Activated T-helper 2 cell treated with anti-CD3 and anti-CD28 coated beads, Interferon-gamma antibody, Interleukin-2, Interleukin-4, amounts not matched to agents 10 μg/mL and 5 μg/mL and 100 μg/mL, durations not matched to agents 14 hours and 24 hours and 36 hours (primary cell): Measurements from ENCODE around the gene PRPF38A. TPM values are rescaled to one million over a fixed set of nuclear protein-coding genes. Genes with fewer than 3 reads are reported as not detected.
"Not testable (repeated sequence)": the region's sequence is repeated elsewhere in the genome, so short reads cannot be mapped to it uniquely, and the experiment has no call there.

ENCODE experiments used
- DNase-seq: peaks from one replicate; pipeline ENCODE4 v3.0.0; 2021; ENCODE audit warnings: low spot score
- H3K27ac Mint-ChIP-seq: one replicate; pipeline ENCODE4 v1.8.0; 2021; ENCODE audit warnings: mixed read lengths
- H3K27me3 Mint-ChIP-seq: one replicate; pipeline ENCODE4 v1.8.0; 2021; ENCODE audit warnings: low read depth, mixed read lengths
- H3K36me3 Mint-ChIP-seq: one replicate; pipeline ENCODE4 v1.8.0; 2021; ENCODE audit warnings: low read depth, mixed read lengths
- H3K4me1 Mint-ChIP-seq: one replicate; pipeline ENCODE4 v1.8.0; 2021; ENCODE audit warnings: low read depth, mixed read lengths
- H3K4me3 Mint-ChIP-seq: one replicate; pipeline ENCODE4 v1.8.0; 2021; ENCODE audit warnings: low read depth, mild to moderate bottlenecking, moderate library complexity, mixed read lengths
- H3K9me3 Mint-ChIP-seq: one replicate; pipeline ENCODE4 v1.8.0; 2021; ENCODE audit warnings: mixed read lengths
- intact Hi-C: fragments of 100-400 bp; cut with micrococcal nuclease; formaldehyde crosslinking; loops from one replicate; pipeline ENCODE4 v1.15.1; 2023
- total RNA-seq: library from RNA; stranded (reverse); gene quantifications from 2 replicates; pipeline ENCODE4 v1.2.3, GENCODE V29; 2022

Gene PRPF38A
- total RNA-seq, 1 donor from 2014 or later = 96.6 TPM

DNA sequence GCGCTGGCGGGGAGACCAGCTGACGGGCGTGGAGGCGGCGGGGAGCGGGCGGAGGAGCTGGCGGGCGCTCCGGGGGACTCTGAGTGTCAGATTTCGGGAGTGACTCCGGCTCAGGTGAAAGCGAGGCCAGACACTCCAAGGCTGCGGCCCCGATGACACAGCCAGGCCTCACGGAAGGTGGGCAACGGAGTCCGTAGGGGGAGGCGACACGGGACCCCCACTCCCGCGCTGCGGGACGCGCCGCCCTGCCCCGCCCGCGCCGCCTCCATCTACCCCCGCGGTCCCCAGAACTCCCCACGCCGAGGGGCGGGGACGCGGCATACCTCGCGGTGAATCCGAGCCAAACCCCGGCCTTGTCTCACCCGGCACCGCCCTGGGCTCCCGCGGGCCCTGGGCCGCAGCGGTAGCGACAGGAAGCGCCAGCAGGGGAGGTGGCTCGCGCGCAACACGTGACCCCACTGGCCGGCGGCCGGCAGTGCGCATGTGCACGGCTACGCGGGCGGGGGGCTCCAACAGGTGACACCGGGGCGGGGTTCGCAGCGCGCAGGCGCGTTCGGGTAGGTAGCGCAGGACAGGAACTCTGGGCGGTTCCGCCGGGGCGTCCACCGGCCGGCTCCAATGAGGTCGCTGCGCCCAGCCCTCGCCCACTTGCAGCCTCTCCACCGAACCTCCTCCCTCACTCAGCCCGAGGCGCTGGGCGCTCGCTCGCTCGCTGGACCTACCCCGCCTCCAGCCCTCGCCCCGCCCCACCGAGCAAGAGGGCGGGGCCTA, 38.5 kb upstream of the PRPF38A start, which contains the start of gene CC2D1B:
Gene CC2D1B, minus strand, starts transcription at position 460 of the 771 bp plus-strand sequence. CDS start 1,585 bp downstream, outside the sequence.
- Mint-ChIP-seq H3K27ac (peak within 1 kb of the TSS; percentile 93), H3K36me3 (peaks cover 40% of the 10 kb centered on the region), H3K27me3 (no peaks in the 10 kb centered on the region), H3K4me3 (peak within 1 kb of the TSS; percentile 94), H3K9me3 (no peaks in the 10 kb centered on the region), H3K4me1 (peaks cover 34% of the 10 kb centered on the region)
- peak; percentile 100 for DNase-seq
- intact Hi-C loops = loop anchor here (2.0 to 10.0 kb wide), 4 partner anchors 39 to 331 kb away; partner anchors contain the start of genes BTF3L4, COA7, ORC1 and PRPF38A

- Mint-ChIP-seq H3K36me3 (peaks cover 38% of the 10 kb centered on the region), H3K27ac (peak overlapping the region; percentile 60), H3K4me3 (peak overlapping the region; percentile 74), H3K4me1 (peaks cover 34% of the 10 kb centered on the region), H3K27me3 (no peaks in the 10 kb centered on the region), H3K9me3 (no peaks in the 10 kb centered on the region)
- DNase-seq = no peak
- intact Hi-C loops = loop anchor here (2.0 to 10.0 kb wide), 4 partner anchors 38 to 331 kb away; partner anchors contain the start of genes BTF3L4, COA7, ORC1 and PRPF38A
Measured at GRCh38 chr1:52366517-52366827, 37.9 kb upstream of the PRPF38A start.

DNA sequence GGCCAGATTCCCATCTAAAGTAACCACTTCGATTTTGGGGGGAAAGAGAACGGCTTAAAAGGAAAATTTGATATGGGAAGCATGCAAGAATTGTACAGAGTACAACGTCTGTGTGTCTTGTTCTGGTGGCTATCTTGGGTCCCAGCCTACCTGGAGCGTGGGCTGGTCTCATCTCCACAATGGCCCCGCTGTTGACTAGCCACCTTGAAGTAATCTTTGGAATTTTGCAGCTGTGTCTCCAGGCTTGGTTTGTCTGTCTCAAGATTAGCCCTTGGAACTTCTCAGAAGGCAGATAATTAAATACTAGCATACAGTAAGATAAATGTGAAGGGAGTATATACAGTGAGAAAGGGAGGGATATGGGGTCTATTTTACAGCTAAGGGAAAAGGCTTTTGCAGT, 37.1 kb upstream of the PRPF38A start:
- intact Hi-C loops = loop anchor here (1.0 to 10.0 kb wide), 5 partner anchors 38 to 330 kb away; partner anchors contain the start of genes BTF3L4, COA7, ORC1 and PRPF38A
- Mint-ChIP-seq H3K4me1 (peaks cover 31% of the 10 kb centered on the region), H3K27ac (no peak overlapping the region)

DNA sequence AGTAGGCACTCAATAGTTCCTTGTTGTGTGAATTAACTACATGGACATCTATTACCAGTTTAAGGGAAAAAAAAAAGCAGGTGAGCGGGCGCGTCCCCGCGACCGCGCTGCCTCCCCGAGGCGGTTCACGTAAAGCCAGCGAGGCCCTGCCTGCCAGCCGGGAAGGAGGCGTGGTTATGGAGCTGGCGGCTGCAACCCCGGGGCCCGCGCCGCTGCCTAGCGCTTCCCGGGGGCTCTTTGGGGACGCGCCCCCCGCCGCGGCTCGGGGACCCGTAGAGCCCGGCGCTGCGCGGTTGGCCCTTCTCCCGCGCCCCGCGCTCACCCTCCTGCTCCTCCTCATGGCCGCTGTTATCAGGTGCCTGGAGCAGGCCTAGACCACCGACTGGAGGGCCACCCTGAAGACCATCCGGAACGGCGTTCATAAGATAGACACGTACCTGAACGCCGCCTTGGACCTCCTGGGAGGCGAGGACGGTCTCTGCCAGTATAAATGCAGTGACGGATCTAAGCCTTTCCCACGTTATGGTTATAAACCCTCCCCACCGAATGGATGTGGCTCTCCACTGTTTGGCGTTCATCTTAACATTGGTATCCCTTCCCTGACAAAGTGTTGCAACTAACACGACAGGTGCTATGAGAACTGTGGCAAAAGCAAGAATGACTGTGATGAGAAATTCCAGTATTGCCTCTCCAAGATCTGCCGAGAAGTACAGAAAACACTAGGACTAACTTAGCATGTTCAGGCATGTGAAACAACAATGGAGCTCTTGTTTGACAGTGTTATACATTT, 35.8 kb upstream of the PRPF38A start:
- Mint-ChIP-seq H3K27ac (no peak overlapping the region), H3K4me1 (peaks cover 27% of the 10 kb centered on the region), H3K4me3 (peak overlapping the region; percentile 55), H3K27me3 (no peaks in the 10 kb centered on the region), H3K9me3 (no peaks in the 10 kb centered on the region), H3K36me3 (peaks cover 37% of the 10 kb centered on the region)
- intact Hi-C loops = loop anchor here (5.0 to 10.0 kb wide), 3 partner anchors 224 to 329 kb away; partner anchors contain the start of genes BTF3L4, COA7, TXNDC12 and ZFYVE9
- DNase-seq = peak; percentile 66

More for the DNA sequence above, 37.1 kb upstream of the PRPF38A start:
- Mint-ChIP-seq H3K27me3 (no peaks in the 10 kb centered on the region), H3K9me3 (no peaks in the 10 kb centered on the region), H3K36me3 (peaks cover 33% of the 10 kb centered on the region), H3K4me3 (peak overlapping the region; percentile 41)
- DNase-seq = no peak

DNA sequence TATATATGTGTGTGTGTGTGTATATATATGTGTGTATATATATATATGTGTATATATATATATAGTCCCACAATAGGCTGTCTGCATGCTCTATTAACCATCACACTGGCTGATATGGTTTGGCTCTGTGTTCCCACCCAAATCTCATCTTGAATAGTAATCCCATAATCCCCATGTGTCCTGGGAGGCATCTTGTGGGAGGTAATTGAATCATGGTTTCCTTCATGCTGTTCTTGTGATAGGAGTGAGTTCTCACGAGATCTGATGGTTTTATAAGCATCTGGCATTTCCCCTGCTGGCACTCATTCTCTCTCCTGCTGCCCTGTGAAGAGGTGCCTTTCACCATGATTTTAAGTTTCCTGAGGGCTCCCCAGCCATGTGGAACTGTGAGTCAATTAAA, 34.6 kb upstream of the PRPF38A start:
- H3K4me3 Mint-ChIP-seq = not testable (repeated sequence)

DNA sequence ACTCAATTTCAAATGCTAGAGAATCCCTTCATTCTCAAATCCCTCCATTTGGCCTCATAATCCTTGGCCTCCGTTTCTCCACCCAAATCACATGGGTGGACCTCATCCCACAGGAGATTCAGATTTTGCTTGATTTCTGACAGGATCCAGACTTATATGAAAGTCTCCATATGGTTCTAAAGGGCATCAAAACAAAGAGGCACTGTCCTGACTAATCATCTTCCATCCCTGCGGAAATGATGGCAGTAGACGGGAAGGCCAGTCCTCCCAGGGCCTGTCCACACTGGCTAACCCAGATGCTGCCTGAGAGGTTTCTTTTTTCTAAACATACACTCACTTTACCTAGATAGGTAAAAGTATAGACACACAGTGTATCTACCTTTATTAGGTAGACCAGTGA, 19.0 kb upstream of the PRPF38A start:
- DNase-seq = no peak
- intact Hi-C loops = no loop called here
- no peaks in the 10 kb centered on the region for H3K9me3 Mint-ChIP-seq
- H3K27me3 Mint-ChIP-seq = no peaks in the 10 kb centered on the region
- no peak overlapping the region for H3K4me3 Mint-ChIP-seq
- no peak overlapping the region for H3K27ac Mint-ChIP-seq
- peaks cover 80% of the 10 kb centered on the region for H3K36me3 Mint-ChIP-seq
- H3K4me1 Mint-ChIP-seq = no peaks in the 10 kb centered on the region

More for the DNA sequence above, 34.6 kb upstream of the PRPF38A start:
- H3K27me3 Mint-ChIP-seq, DNase-seq, H3K9me3 Mint-ChIP-seq, H3K27ac Mint-ChIP-seq: not testable (repeated sequence)
- Mint-ChIP-seq H3K36me3 (peaks cover 41% of the 10 kb centered on the region), H3K4me1 (peaks cover 19% of the 10 kb centered on the region)
- intact Hi-C loops = loop anchor here (5.0 to 10.0 kb wide), 3 partner anchors 225 to 327 kb away; partner anchors contain the start of genes BTF3L4, COA7, TXNDC12 and ZFYVE9

DNA sequence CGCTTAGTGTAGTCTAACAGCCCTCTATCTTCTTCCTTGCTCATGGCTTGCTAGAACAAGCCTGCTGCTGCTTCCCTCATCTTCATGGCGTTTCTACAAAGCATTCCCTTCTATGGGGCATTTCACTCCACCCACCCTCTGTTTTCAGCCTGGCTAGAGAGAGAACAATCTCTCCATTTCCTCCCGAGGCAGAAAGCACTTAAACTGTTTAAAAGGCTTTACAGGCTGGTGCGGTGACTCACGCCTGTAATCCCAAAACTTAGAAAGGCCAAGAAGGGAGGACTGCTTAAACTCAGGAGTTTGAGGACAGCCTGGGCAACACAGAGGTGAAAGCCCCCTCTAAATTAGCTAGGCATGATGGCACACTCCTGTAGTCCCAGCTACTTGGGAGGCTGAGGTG, 17.9 kb upstream of the PRPF38A start:
- Mint-ChIP-seq H3K4me3 (no peak overlapping the region), H3K4me1 (no peaks in the 10 kb centered on the region), H3K9me3 (no peaks in the 10 kb centered on the region), H3K27me3 (no peaks in the 10 kb centered on the region), H3K27ac (no peak overlapping the region), H3K36me3 (peaks cover 75% of the 10 kb centered on the region)
- intact Hi-C loops = no loop called here
- no peak for DNase-seq

DNA sequence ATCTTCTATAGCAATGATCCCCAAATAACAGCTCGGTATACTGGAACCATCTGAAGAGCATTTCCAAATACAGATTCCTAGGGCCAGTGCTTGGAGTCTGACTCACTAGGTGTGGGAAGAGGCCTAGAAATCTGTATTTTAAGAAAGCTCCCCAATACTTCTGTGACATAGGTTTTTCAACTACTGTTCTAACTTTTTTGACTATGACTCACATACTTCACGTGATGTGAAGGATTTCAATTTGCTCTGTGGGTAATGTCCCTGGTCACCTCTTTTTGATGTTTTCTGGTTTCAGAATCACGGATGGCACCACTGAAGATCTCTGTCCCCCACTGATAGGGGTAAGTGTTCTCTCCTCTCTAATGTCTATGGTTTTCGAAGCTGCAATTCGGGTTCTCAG, 11.2 kb upstream of the PRPF38A start:
- no peaks in the 10 kb centered on the region for H3K27me3 Mint-ChIP-seq
- H3K36me3 Mint-ChIP-seq = peaks cover 75% of the 10 kb centered on the region
- peaks cover 3% of the 10 kb centered on the region for H3K4me1 Mint-ChIP-seq
- no peak overlapping the region for H3K27ac Mint-ChIP-seq
- no peaks in the 10 kb centered on the region for H3K9me3 Mint-ChIP-seq
- intact Hi-C loops = no loop called here
- H3K4me3 Mint-ChIP-seq = no peak overlapping the region
- no peak for DNase-seq

DNA sequence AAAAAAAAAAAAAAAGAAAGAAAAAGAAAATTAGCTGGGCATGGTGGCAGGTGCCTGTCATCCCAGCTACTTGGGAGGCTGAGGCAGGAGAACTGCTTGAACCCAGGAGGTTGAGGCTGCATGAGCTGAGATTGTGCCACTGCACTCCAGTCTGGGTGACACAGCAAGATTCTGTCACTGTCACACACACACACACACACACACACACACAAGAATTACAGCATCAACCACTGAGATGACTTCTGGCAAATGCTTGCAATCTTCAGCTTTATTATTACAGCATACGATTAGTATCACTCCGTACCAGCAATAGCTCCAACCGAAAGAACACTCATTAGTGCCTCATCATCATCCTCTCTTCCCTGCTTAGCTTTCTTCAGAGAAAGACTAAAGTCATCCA, 4.8 kb upstream of the PRPF38A start:
- Mint-ChIP-seq H3K4me1 (peaks cover 34% of the 10 kb centered on the region), H3K27ac (no peak overlapping the region), H3K4me3 (no peak overlapping the region), H3K9me3 (no peaks in the 10 kb centered on the region), H3K27me3 (no peaks in the 10 kb centered on the region), H3K36me3 (peaks cover 68% of the 10 kb centered on the region)
- intact Hi-C loops = loop anchor here (5.0 to 10.0 kb wide), 2 partner anchors 257 to 345 kb away; partner anchors contain the start of genes BTF3L4, TXNDC12 and ZFYVE9
- no peak for DNase-seq

DNA sequence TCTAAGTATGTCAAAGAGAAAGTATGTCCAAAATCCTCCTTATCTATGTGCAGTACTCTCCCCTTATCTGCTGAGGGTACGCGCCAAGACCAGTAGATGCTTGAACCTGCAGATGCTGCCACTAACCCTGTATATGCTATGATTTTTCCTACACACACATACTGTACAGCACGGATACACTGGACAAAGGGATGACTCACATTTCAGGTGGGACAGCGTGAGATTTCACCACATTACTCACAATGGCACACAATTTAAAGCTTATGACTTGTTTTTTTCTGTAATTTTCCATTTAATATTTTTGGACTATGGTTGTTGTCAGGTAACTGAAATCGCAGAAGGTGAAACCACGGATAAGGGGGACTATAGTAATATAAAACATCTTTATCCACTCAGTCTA, 4.3 kb upstream of the PRPF38A start:
- H3K4me1 Mint-ChIP-seq = peaks cover 34% of the 10 kb centered on the region
- H3K27ac Mint-ChIP-seq = no peak overlapping the region
- no peak overlapping the region for H3K4me3 Mint-ChIP-seq
- no peaks in the 10 kb centered on the region for H3K9me3 Mint-ChIP-seq
- peaks cover 67% of the 10 kb centered on the region for H3K36me3 Mint-ChIP-seq
- intact Hi-C loops = loop anchor here (5.0 to 10.0 kb wide), 2 partner anchors 258 to 345 kb away; partner anchors contain the start of genes BTF3L4, TXNDC12 and ZFYVE9
- no peaks in the 10 kb centered on the region for H3K27me3 Mint-ChIP-seq
- DNase-seq = no peak

DNA sequence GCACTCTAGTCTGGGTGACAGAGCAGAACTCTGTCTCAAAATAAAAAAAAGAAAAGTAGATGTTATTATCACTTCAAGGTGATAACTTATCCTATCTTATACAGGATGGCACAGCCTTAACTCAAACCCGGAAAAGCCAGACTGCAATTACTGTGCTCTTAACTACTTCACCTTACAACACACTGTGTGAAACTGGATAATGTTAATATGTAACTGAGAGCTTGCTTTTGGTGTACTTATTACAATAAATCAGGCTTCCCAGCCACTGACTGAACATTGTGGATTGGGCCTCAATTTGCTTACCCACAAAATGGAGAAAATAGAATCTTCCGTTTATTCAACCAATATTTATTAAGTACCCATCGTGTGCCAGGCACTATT, 1.6 kb upstream of the PRPF38A start:
- Mint-ChIP-seq H3K27me3 (no peaks in the 10 kb centered on the region), H3K4me1 (peaks cover 42% of the 10 kb centered on the region), H3K36me3 (peaks cover 65% of the 10 kb centered on the region), H3K4me3 (peak overlapping the region; percentile 98), H3K27ac (peak overlapping the region; percentile 97), H3K9me3 (no peaks in the 10 kb centered on the region)
- intact Hi-C loops = loop anchor here (5.0 to 10.0 kb wide), 2 partner anchors 261 to 348 kb away; partner anchors contain the start of genes BTF3L4, TXNDC12 and ZFYVE9
- DNase-seq = no peak

DNA sequence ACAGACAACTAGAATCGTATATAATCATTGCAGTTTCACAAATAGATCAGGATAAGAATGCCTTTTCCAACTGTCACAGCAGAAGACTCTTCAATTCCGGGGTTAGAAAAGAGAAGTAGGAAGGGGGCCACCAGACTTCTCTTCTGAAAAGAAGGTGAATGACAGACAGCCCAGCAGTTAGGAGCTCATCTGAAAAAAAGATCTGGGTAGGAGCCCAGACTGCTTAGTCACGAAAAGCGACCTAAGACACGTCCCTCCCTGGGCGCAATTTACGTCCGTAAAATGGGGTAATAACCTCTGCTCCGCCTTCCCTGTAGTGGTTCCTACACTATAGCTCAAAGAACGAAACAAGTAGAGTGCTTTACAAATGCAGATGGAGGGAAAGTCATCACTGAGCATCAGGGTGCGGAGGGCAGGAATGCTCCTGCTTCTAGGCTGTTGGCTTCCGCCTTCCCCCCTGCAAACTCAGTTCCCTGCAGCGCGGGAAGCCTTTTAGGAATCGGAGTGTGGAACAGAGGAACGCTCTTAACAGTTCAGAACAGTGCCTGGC, 761 bp upstream of the PRPF38A start:
- Mint-ChIP-seq H3K9me3 (no peaks in the 10 kb centered on the region), H3K27me3 (no peaks in the 10 kb centered on the region)
- intact Hi-C loops = loop anchor here (1.0 to 10.0 kb wide), 7 partner anchors 21 to 525 kb away; partner anchors contain the start of genes BTF3L4, CC2D1B, NRDC and TXNDC12

More for the DNA sequence above, 761 bp upstream of the PRPF38A start:
- peak; percentile 73 for DNase-seq
- peaks cover 42% of the 10 kb centered on the region for H3K4me1 Mint-ChIP-seq
- H3K36me3 Mint-ChIP-seq = peaks cover 70% of the 10 kb centered on the region
- H3K27ac Mint-ChIP-seq = peak overlapping the region; percentile 97
- peak overlapping the region; percentile 98 for H3K4me3 Mint-ChIP-seq
